ENCODE measurements around the gene COL6A3.

GRCh38 chr2:237359518-237359840, 54.5 kb downstream of the COL6A3 start:
- TF ChIP-seq CTCF (IDR thresholded peaks at IDR 0.05) (no peak), POLR2A (IDR thresholded peaks at IDR 0.05) (no peak)

Measured in prostate gland (tissue), 2 donors.